Stimulated activated CD4-positive, alpha-beta T cell treated with anti-CD3 and anti-CD28 coated beads, Interleukin-1b, Interleukin-23, amount 100 ng/mL, for 24 hours (primary cell): ENCODE data around the gene SLC30A2.

Experiments
- DNase-seq, 4 experiments: peaks; one replicate each; pipeline ENCODE4 v3.0.0-alpha.2; 2020; ENCODE audit warnings: low read depth in 4 of 4, low spot score in 1 of 4

The SLC30A2 gene

DNA sequence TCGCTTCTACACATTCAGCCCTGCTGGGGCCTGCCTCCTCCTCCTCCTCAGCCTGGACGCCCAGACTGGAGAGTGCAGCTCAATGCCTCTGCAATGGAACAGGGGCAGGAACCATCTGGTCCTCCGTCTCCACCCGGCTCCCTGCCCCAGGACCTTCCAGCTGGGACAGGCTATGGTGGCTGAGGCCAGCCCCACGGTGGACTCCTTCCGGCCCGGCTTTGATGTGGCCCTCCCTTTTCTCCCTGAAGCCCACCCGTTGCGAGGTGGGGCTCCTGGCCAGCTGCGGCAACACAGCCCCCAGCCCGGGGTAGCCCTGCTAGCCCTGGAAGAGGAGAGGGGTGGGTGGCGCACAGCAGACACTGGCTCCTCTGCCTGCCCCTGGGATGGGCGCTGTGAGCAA is 22.9 kb downstream of the SLC30A2 start:
- no peak for DNase-seq

DNA sequence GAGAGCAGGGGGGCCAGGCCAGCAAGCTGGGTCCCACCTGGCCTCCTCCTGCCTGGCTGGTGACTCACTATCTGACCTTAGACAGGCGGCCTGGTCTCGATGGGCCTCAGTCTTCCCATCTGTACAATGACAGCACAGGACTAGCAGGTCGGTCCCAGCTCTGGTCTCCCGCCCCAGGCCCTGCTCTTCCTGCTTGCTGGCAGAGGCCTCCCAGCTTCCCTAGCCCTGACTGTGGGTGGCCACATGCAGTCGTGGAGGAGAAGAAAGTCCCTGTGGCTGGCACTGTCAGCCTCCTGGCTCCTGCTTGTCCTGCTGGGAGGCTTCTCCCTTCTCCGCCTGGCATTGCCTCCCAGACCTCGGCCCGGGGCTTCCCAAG is 23.5 kb downstream of the SLC30A2 start:
- DNase-seq, result no peak

DNA sequence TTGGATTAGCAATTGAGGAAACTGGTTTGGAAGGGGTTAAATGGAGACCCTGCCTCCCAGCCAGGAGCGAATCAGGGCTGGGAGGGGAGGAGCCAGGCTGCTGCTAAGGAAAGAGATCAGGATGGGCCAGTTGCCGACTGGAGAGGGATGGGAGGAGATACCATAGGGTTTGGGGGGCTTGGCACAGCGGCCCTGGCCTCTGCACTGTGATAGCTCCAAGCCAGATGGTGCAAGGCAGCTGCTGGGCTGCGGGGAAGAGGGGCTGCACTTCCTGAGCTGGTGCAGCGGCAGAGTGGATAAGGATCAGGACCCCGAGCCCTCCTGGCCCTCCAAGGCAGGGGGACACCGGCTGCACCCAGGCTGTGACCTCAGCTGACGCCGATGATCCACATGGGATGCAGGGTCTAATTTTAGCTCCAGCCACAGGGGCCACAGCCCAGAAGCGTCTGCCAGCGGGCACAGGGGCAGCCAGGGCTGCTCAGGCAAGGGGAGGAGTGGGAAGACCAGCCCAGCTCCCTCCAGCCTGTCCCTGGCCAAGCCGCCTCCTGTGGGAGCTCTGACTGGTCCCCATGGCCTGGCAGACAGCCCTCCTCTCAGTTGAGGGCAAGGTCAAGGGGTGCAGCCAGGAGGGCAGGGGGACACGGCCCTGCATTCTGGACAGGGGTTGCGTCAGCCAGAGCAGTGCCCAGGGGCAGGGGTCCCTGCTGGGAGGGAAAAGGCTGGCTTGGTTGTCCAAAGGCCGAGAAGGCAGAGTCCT is 24.1 kb downstream of the SLC30A2 start, which contains the start of gene EXTL1:
EXTL1 (plus strand) TSS at position 129 of the 757 bp plus-strand sequence. CDS start 872 bp downstream, outside the sequence.
- DNase-seq, result no peak

DNA sequence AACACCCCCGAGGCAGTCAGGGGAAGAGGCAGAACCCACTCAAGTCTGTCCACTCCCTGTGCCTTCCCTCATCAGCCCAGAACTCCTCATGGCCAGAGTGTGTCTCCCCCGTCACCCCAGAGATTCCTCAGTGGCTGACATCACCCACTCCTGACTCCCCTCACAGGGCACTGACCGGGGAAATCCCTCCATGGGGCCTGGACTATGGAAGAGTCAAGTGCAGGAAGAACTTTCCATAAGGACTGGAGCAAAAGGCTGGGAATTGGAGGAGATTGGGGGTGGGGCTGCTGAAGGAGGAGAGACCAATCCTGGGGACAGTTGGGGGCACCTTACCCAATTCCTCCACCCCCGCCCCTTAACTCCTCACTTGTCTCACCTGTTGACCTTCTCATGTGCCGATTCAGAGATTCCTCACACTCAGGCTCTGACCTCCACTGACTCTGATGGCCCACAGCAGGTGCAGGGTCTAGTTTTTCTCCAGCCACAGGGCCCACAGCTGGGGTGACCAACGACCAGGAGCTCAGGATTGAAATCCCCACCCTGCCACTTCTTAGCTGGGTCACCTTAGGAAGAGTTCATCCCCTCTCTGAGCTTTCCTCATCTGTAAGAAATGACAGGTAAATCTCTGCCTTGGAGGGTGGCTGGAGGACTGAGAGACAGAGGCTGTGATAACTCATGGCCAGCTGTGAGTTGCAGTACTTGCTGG is 24.8 kb downstream of the SLC30A2 start:
- no peak for DNase-seq

DNA sequence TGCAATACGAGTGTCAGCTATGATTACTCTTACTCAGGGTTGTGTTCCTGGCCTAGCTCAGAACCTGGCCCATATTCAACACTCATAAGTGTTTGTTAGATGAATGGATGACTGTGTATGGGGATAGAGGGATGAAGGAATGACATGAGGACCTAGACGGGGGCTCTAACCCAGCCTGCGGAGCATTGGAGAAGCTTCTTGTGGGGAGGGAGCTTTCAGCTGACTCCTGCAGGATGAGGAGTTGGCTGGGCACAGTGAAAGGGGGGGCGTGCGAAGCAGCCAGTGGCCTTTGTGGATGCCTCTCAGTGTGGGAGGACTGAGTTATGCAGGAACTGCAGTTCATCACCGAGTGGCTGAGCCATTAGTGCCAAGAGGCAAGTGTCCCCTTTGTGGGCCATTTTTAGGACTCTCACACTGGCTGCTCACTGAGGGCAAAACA is 25.6 kb downstream of the SLC30A2 start:
- DNase-seq, result no peak

DNA sequence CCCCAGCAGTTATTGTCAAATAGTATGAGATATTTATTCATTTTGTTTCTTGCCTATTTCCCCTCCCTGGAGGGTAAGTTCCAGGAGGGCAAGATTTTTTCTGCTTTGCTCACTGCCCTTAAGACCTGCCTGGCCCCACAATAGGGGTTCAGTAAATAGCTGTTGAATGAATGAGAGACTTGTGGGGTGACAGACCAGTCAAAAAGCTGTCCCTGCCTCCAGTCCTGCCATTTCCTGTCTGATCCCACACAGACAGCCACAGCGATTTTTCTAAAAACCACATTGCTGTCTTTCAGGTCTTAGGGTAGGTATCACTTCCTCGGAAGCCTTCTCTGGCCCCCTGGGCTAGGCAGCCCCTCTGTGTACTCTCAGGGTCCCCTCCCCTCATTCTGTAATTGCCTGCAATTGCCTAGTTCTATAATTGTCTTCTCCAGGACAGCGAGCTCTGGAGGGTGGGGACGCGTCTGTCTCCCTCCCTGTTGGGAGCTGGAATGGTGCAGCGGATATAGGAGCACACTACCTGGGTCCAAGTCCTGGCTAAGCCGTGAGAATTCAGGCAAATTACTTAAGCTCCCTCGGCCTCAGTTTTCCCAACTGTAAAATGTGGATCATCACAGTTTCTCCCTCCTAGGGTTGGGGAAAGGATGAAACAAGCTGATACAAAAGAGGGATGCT is 26.1 kb downstream of the SLC30A2 start:
- no peak for DNase-seq

DNA sequence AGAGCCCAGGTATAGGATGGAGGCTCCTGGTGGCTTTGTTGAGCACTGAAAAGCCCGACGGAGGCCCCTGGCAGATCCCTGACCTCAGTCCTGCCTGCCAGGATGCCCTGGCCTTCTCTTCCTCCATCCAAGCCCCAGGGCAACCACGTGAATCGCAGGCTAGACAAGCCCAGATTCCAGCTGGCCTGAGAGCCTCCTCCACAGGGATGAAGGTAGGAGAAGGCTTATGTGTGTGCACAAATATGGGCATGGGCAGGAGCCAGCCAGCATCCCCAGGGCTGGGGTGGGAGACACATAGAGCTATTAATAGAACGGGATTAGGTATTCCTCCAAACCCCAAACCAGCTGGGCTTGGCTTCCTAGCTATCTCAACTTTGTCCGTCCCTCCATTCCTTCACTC is 28.3 kb downstream of the SLC30A2 start:
- no peak for DNase-seq

DNA sequence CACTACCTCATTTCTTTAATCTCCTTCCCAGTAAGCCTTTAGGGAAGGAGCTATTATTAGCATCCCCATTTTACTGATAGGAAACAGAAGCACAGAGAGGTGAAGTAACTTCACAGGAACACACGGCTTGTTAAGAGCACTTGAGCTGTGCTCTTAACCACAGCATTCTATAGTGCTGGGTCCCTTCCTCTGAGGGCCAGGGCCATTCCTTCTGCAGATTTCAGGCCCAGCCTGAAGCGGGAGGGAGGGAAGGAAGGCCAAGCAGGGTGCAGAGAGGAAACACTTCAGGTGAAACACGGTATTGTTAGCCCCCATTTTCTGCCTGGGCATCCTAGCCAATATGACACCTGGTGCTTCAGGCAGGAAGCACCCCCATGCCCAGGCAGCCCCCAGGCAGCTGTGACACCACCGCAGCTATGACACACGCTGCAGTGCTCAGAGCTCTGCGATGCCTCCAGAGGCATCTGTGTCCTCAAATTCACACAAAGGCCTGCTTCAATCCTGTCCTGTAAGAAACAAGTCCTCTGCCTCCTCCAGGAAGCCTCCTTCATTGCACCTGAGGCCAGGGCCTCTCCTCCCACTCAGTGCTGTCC is 28.9 kb downstream of the SLC30A2 start:
- DNase-seq, result no peak

DNA sequence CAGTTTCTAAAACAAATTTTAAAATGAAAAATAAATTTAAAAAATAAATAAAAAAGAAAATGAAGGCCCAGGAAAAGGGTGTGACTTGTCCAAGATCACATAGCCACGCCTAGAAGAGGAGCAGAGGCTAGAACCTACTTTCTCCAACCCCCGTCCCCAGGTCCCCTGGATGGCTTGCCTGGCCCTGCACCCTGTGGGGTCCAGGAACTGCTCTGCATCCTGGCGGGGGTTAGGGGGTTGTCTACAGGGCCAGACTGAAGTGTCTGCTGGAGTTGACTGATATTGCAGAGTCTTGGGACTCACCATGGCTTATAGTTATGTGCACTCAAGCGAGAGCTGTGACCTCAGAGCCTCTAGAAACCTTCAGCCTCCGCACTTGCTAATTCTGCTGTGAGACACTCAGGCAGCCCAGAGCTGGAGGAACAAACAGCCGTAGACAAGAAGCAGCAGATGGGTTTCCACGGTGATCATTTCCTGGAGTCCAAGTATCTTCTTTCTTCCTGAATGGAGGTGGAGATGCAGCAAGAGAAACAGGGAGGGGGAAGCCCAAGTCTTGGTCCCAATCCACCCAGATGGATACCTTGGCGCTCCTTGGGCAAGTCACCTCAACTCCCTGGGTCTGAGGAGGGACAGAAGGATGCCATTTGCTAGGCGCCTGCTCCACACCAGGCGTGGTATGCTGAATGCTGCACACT is 29.5 kb downstream of the SLC30A2 start:
- DNase-seq, result no peak

DNA sequence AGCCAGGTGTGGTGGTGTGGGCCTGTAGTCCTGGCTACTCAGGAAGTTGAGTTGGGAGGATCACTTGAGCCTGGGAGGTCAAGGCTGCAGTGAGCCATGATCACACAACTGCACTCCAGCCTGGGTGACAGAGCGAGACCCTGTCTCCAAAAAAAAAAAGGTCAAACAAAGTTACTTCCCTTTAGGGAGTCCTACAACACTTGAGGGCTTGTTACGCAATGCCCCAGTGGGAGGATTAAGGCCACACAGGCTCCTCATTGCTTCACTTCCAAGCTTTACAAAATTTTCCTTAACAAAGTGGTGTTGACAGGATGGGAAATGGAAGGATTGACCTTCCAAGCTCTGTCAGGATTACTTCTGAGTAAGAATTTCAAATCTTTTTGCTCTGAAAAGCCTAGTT is 30.6 kb downstream of the SLC30A2 start:
- DNase-seq, result no peak

DNA sequence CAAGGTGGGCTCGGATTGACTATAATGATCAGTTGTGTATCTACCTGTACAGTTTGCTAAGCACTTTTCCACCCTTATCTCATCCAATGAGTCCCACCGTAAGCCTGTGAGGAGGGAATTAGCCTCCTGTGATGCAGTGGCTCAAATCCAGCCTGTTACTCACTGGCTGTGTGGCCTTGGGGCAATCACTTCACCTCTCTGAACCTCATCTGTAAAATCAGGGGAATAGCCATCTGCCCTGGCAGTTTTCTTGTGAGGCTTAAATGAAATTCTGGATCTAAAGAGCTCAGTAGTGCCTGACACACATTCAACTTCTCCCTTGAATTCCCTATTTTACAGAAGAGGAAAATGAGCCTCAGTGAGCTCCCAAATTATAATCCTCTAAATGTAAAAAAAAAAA is 31.7 kb downstream of the SLC30A2 start:
- no peak for DNase-seq

DNA sequence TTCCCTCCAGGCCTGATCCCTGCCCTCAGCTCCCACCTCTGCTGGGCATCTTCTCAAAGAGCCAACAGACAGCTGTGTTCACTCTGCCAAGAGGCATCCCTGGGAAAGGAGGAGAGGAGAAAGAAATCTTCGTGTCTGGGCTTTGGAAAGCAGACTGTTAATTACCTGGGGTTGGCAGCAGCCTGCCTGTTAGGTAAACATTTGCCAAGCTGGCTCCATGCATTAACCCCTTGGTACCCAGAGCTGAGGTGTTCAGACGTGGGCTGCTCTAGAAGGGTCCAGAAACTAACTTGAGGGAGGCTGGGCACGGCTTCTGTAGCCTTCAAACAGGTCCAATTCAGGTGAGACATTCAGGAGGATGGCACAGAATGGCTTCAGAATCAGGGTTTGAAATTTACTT is 33.1 kb downstream of the SLC30A2 start:
- no peak for DNase-seq

DNA sequence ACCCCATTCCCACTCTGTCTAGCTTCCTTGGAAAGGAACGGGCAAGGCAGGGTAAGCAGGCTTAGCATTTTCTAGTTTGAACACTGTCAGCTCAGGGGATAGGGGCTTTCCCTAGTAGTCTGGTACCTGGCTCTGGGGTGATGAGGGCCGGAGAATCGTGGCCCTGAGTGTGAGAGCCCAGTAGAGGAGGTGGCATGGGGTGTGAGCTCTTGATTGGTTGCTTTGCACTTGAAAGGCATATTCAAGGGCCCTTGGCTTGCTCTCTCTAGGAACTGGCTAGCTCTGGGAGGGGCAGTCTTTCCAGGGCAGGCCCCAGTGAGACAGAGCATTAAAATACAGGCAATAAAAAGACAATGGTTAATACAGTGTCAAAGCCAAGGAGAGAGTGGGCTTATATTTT is 35.1 kb downstream of the SLC30A2 start:
- DNase-seq, result no peak

DNA sequence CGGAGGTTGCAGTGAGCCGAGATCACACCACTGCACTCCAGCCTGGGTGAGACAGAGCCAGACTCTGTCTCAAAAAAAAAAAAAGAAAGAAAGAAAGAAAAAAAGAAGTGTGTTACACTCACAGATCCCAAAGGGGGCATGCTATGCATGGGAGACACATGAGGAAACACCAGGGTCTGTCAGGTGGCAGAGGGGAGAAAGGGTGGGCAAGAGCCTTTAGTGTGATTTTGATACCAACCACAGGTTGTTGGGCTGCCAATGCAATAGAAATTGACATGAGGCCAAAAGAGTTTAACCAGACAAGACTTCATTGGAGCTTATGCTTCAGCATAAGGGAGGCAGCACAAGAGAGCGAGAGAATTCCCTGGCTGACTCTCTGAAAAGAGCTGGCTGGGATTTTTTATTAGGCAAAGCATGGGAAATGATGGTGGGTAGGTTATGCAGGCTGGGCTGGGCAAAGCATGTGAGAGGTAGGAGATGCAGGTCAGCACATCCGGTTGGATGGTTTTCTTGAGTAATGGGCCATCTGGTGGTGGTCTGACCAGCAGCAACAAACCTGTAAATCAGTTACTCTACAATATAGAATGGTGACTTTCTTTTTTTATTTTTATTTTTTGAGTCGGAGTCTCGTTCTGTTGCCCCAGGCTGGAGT is 36.0 kb downstream of the SLC30A2 start:
- no peak for DNase-seq

DNA sequence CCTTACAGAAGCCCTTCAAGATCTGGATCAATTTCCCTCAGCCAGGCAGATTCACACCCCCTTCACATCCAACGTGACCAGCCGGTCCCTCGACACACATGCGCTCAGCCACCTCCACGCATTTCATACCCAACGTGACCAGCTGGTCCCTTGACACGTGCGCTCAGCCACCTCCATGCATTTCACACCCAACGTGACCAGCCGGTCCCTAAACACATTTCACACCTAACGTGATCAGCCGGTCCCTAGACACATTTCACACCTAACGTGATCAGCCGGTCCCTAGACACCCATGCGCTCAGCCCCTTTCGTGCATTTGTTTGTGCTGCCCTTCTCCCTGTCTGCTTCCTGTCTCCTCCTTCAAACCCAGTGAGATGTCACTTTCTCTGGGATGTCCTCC is 39.2 kb downstream of the SLC30A2 start:
- no peak for DNase-seq

DNA sequence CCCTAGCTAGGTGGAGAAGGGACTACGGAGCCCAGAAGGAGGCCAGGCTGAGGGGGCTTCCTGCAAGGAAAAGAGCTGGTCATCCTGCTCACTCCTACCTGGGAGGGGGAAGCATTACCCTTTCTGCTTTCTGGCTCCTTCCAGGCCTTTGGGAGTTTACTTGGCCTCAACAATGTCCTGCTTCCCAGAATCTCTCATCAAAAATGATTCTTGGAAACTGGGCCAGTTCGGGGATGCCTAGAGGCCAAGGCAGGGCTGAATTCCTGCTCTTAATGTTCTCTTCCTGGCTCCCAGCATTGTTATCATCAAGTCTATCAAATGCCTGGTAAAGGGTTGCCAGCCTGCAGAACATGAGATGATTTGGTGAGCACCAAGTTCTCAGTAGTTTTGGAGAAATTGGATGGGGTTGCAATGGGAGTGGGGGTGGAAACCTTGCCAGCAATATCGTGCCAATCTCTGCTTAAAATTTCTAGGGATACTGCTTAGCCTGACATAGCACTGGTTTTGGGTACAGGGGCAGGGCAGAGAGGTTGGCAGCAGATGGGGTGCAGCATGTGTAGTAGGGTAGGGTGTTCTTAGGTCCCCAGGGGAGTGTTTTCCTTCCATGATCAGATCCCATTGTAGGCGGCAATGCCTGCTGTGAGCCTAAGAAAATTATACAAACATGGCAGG is 40.3 kb downstream of the SLC30A2 start:
- DNase-seq, result no peak

DNA sequence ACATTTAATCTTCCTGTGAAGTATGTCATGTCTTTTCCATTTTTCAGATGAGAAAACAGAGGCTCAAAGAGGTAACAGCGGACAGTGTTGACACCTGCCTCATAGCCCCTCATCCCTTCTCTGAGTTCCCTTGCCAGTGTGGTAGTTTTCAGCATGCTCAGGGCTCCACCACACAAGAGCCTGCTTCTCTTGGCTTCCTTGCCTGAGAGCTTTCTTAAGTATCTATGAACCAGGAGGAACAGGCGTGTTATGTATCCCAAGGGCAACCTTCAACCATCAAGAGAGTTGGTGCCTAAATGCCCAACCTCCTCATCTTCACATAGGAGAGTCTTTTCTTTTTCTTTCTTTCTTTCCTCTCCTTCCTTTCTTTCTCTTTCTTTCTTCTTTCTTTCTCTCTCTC is 42.2 kb downstream of the SLC30A2 start:
- no peak for DNase-seq

DNA sequence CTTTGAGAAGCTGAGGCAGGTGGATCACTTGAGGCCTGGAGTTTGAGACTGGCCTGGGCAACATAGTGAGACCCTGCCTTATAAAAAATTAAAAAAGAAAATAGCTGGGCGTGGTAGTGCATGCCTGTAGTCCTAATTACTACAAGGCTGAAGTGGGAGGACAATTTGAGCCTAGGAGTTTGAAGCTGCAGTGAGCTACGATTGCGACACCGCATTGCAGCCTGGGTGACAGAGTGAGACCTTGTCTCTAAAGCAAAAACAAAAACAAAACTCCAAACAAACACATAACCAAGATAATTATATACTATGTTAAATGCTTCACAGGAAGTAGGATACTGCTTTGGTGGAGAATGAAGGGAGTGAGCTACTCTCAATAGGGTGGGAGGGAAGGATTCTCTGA is 42.7 kb downstream of the SLC30A2 start:
- no peak for DNase-seq

DNA sequence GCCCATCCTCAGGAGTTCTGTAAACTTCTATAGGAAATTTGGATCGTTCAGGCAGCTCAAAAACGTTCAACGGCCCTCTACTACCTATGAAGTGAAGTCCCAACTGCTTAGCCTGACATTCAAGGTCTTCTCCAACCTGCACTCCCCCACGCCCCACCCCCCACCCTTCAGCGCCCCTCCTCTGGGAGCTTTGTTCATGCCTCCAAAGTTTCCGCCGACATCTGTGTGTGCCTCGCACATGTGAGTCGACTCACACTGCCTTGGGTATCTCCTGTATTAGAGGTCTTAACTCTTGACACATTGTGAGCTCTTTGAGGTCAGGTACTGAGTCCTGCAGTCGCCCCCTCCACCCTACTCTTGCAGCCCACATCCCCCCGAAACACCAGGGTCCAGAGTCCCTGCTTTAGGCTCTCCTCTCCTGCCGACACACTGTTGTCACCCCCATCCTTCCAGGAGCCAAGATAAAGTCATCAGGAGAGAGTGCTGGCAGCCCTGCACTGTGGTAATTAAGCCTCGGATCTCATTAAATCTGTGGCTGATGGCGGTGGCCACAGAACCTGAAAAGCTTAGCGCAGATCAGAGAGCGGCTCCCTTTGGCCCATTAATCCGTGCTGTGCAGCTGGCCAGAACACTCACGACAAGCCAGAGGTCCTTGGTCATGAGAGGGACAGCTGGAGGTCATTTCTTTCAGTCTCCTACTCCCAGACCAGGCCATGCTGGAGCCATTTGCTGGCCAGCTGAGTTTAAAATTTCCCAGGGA is 46.7 kb downstream of the SLC30A2 start:
- no peak for DNase-seq
